Glutamatergic neuron (in vitro differentiated cells): ENCODE data around the gene REG3A. TPM values are rescaled to one million over a fixed set of nuclear protein-coding genes. Genes with fewer than 3 reads are reported as not detected.

ENCODE experiments used
- DNase-seq: peaks from one replicate; pipeline ENCODE4 v3.0.0; 2022
- H3K27ac Mint-ChIP-seq: one replicate; pipeline ENCODE4 v1.8.0; 2020; ENCODE audit warnings: mild to moderate bottlenecking, mixed read lengths, inconsistent platforms; ENCODE audit not compliant: unreplicated experiment
- H3K27me3 Mint-ChIP-seq: one replicate; pipeline ENCODE4 v1.8.0; 2020; ENCODE audit warnings: mild to moderate bottlenecking, moderate library complexity, mixed read lengths, inconsistent platforms; ENCODE audit not compliant: unreplicated experiment
- H3K36me3 Mint-ChIP-seq: one replicate; pipeline ENCODE4 v1.8.0; 2020; ENCODE audit warnings: mild to moderate bottlenecking, mixed read lengths, inconsistent platforms; ENCODE audit not compliant: unreplicated experiment
- H3K4me1 Mint-ChIP-seq: one replicate; pipeline ENCODE4 v1.8.0; 2020; ENCODE audit warnings: mild to moderate bottlenecking, low read depth, mixed read lengths, inconsistent platforms; ENCODE audit not compliant: unreplicated experiment
- H3K4me3 Mint-ChIP-seq: one replicate; pipeline ENCODE4 v1.8.0; 2020; ENCODE audit warnings: mild to moderate bottlenecking, mixed read lengths, inconsistent platforms; ENCODE audit not compliant: unreplicated experiment
- H3K9me3 Mint-ChIP-seq: one replicate; pipeline ENCODE4 v1.8.0; 2020; ENCODE audit warnings: mild to moderate bottlenecking, moderate library complexity, mixed read lengths, inconsistent platforms; ENCODE audit not compliant: unreplicated experiment
- long read RNA-seq: library from polyadenylated mRNA; unstranded; transcript quantifications from one replicate; pipeline ENCODE4 v2.0.0, GENCODE V29; 2020; ENCODE audit not compliant: unreplicated experiment
- total RNA-seq: library from RNA; stranded (reverse); fragmentation: NEBNext Ultra II Directional; extraction: Animal tissue kit (Norgen Biotek cat#: 25700); gene quantifications from one replicate; pipeline ENCODE4 v1.2.1, GENCODE V29; 2021; ENCODE audit not compliant: unreplicated experiment
- TF ChIP-seq, protein P1 (sequence below): fragments of 200-600 bp; sonication (generic); IDR thresholded peaks from one replicate; pipeline ENCODE4 v1.5.0; 2021; ENCODE audit not compliant: partially characterized antibody, unreplicated experiment

The REG3A gene
- total RNA-seq = not detected
- long read RNA-seq = 0 reads

DNA sequence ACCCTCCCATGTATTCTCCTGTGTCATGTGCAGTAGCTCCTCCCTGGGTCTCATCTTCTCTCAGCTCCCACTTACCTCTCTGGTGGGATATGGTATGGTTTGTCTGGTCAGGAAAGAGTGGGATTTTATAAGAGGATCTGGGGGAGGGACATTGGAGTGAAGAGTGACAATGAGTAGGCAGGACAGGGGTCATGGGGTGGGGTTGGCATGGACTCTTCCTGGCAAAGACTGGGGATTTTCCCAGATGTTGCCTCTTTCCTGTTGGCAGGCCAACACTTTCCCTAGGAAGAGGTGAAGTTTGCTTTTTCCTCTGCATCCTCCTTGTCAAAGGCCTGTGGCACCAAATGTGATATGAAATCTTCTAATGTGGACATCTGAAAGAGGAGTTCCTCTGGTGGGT, at the start of gene REG3A:
REG3A (minus strand) TSS at position 101 of the 400 bp plus-strand sequence. CDS start 348 bp downstream, outside the sequence.
- Mint-ChIP-seq H3K9me3 (no peaks in the 10 kb centered on the region), H3K36me3 (no peaks in the 10 kb centered on the region), H3K4me1 (no peaks in the 10 kb centered on the region), H3K27ac (no peak within 1 kb of the TSS), H3K27me3 (peaks cover 1% of the 10 kb centered on the region), H3K4me3 (no peak within 1 kb of the TSS)
- DNase-seq = no peak
- TF ChIP-seq, protein P1, sequence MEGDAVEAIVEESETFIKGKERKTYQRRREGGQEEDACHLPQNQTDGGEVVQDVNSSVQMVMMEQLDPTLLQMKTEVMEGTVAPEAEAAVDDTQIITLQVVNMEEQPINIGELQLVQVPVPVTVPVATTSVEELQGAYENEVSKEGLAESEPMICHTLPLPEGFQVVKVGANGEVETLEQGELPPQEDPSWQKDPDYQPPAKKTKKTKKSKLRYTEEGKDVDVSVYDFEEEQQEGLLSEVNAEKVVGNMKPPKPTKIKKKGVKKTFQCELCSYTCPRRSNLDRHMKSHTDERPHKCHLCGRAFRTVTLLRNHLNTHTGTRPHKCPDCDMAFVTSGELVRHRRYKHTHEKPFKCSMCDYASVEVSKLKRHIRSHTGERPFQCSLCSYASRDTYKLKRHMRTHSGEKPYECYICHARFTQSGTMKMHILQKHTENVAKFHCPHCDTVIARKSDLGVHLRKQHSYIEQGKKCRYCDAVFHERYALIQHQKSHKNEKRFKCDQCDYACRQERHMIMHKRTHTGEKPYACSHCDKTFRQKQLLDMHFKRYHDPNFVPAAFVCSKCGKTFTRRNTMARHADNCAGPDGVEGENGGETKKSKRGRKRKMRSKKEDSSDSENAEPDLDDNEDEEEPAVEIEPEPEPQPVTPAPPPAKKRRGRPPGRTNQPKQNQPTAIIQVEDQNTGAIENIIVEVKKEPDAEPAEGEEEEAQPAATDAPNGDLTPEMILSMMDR = no peak

DNA sequence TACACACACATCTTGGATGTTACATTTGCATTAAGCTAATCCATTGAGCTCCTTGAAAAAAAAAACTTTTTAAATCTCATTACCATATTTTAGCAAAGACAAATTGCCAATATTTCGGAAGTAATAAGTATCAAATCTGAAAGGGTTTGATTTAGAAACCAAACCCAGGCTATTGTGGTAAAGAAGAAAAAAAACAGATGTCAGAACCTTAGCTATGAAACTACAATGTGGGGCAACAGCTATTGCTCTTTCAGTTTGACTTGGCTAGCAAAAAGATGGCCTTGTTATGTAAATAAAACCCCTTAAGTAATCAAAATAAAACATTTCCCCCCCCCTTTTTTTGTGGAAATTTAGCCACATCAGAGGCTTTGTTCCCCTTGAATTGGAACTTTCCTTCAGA, 41.2 kb upstream of the REG3A start:
- no peak for DNase-seq
- TF ChIP-seq, protein P1 = no peak
- H3K4me1 Mint-ChIP-seq = no peaks in the 10 kb centered on the region
- no peaks in the 10 kb centered on the region for H3K27me3 Mint-ChIP-seq
- H3K9me3 Mint-ChIP-seq = peaks cover 2% of the 10 kb centered on the region
- no peaks in the 10 kb centered on the region for H3K36me3 Mint-ChIP-seq
- no peak overlapping the region for H3K4me3 Mint-ChIP-seq
- no peak overlapping the region for H3K27ac Mint-ChIP-seq

DNA sequence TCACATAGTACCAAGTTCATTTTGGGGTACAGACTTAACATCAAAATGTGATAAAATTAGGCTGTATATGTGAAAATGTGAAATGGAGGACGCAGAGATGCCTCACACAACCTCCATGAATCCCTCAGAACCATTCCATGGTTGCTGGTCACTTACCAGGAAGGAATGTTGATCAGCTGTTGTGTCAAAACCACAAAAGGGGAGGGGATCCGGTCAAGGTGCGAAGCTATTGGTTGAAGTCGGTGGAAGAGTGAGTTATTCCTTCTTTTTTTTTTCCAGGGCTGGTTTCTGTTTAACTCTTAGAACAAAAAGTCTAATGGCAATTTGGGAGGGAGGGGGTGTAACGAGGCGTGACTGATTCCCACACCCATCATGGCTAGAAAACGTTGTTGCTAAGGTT, 32.3 kb upstream of the REG3A start:
- no peak for DNase-seq
- Mint-ChIP-seq H3K4me3 (no peak overlapping the region), H3K27ac (no peak overlapping the region), H3K36me3 (no peaks in the 10 kb centered on the region), H3K9me3 (no peaks in the 10 kb centered on the region), H3K27me3 (no peaks in the 10 kb centered on the region), H3K4me1 (no peaks in the 10 kb centered on the region)
- TF ChIP-seq, protein P1 = no peak

DNA sequence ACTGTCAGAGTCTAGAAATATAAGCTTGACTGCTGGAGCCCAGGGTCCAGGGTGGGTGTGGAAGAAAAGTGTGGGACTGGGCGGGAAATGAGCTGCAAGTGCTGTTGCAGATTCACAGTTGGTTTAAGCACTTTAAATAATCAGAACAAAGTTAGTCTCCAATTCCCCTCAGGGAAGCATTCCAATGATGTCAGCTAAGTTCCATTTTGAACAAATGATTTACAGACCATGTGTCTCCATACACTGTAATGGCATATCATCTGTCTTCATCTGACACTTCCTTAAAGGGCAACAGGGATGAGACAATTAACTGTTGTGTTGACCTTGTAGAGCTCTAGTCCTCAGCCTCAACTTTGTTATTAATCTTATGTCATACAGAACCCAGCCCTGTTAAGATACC, 31.5 kb upstream of the REG3A start:
- H3K27me3 Mint-ChIP-seq = no peaks in the 10 kb centered on the region
- no peaks in the 10 kb centered on the region for H3K4me1 Mint-ChIP-seq
- TF ChIP-seq, protein P1 = no peak
- H3K9me3 Mint-ChIP-seq = no peaks in the 10 kb centered on the region
- no peak for DNase-seq
- no peak overlapping the region for H3K27ac Mint-ChIP-seq
- H3K36me3 Mint-ChIP-seq = no peaks in the 10 kb centered on the region
- H3K4me3 Mint-ChIP-seq = no peak overlapping the region

DNA sequence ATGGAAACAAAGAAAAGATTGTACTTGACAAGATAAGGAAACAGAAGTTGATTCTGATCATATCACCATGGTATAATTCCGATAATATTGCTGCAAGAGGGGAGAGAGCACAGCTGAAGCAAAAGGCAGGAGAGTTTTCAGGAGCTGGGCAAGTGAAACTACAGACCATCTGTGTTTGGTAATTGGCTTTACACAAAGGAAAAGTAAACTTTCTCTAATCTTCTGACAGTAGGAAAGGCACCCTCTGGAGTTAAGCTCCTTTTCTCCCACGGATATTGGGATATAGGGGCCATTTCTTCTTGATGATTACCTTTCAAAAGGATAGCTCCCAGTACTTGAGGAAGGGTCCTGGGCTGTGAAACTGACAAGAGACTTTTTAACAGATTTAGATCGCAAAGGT, 29.9 kb upstream of the REG3A start:
- Mint-ChIP-seq H3K36me3 (no peaks in the 10 kb centered on the region), H3K4me3 (no peak overlapping the region), H3K9me3 (no peaks in the 10 kb centered on the region), H3K4me1 (no peaks in the 10 kb centered on the region), H3K27ac (no peak overlapping the region), H3K27me3 (no peaks in the 10 kb centered on the region)
- TF ChIP-seq, protein P1 = no peak
- DNase-seq = no peak
